Myocyte (in vitro differentiated cells): ENCODE data around the gene UMPS. TPM values are rescaled to one million over a fixed set of nuclear protein-coding genes. Genes with fewer than 3 reads are reported as not detected.

ENCODE experiments used
- DNase-seq: peaks from one replicate; pipeline ENCODE4 v3.0.0-alpha.2; 2012; ENCODE audit warnings: low read depth
- total RNA-seq: library from RNA; depleted of rRNA; stranded (reverse); fragments of >200 nt; gene quantifications from 2 replicates; pipeline ENCODE4 v1.2.3, GENCODE V29; 2014

UMPS gene
- total RNA-seq, 1 donor from 2014 or later, result 11.6 TPM

DNA sequence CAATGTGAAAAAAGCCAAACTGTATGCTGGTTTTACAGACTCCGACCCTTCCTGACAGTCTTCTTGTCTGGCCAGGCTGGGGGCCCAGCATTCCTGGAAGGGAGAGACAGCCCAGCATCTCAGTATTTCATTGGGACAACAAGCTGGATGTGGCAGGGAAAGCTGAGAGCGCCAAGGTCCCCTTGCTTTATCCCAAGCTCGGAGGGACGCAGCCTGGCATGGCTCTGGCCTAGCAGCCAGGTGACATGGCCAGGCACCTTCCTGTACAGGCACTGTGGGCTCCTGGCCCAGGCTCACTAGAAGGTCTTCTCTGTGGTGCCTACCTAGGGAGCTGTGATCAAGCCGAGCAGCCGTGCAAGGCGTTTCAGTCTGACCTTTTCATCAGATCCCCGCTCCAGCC, 33.0 kb downstream of the UMPS start:
- no peak for DNase-seq

DNA sequence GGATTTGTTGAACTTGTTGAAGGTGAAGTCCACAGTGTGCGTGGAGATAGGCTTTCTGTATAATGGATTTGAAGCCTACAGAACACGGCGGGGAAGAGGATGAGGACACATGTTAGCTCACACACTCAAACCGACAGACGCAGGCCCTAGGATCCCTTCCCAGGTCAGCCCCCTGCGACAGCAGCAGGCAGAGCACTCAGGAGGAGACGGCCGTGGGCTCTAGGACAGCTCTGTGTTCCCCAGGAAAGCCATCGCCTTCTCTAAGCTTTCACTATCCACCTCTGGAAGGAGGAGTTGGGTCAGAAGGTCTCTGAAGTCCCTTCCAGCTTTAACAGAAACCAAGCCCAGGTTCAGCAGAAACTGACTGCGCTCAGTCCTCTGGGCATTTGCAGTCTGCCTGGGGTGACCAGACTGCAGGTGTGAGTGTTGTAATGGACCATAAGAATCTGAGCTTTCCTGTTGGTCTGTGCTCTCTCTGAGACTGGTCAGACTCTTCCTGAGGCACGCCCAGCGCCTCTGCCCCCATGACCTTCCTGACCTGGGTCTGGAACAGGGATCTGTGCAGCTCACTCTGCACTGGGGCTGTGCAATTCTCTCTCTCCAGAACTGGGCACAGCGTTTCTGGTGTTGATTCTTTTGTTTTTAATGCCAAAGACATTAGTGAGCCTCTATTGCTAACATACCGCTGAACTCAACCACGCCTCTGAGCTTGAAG, 33.5 kb downstream of the UMPS start:
- DNase-seq, result no peak

DNA sequence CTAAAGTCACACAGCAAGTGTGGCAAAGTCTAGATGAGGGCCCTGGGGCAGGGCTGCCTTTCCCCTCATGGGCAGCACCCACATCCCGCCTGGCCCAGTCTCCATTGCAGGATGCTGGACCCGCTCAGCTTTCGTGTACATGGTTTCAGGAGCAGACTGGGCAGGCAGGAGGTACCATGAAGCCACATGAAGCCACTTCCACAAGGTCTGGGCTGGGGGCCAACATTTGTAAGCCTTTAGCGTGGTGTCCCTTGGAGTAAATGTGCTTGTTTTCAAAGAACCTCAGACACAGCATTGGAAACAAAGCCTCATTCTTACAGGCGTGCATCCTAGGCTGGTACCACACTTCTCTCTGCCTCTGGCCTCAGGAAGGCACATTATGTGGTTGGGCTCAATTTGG, 34.5 kb downstream of the UMPS start:
- DNase-seq, result peak; percentile 36

DNA sequence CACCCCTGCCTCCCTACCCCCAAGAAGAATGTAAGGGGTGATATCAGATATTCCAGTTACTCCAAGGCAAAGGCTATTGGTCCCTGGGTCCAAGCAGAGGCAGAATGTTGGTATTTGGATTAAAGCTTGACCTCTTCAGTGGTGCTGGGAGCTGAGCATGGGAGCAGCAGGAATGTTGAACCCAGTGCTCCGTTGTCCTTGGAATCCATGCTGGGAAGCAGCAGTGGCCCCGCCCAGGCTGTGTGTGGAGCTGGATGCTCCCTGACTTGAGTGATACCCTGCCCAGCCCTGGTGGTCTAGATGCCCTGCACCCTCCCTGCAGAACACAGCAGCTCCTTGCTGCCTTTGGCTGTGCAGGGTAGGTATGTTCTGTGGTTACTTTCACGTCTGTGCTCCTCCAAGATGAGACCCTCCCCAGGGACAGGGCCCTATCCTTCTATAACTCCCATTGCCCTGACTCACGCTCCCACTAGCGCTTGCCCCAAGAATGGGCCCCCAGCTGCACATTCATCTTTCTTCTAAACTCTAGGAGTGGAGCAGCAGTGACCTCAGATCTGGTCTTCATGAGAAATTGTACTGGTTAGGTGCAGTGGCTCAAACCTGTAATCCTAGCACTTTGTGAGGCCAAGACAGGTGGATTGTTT, 35.1 kb downstream of the UMPS start:
- DNase-seq, result no peak

DNA sequence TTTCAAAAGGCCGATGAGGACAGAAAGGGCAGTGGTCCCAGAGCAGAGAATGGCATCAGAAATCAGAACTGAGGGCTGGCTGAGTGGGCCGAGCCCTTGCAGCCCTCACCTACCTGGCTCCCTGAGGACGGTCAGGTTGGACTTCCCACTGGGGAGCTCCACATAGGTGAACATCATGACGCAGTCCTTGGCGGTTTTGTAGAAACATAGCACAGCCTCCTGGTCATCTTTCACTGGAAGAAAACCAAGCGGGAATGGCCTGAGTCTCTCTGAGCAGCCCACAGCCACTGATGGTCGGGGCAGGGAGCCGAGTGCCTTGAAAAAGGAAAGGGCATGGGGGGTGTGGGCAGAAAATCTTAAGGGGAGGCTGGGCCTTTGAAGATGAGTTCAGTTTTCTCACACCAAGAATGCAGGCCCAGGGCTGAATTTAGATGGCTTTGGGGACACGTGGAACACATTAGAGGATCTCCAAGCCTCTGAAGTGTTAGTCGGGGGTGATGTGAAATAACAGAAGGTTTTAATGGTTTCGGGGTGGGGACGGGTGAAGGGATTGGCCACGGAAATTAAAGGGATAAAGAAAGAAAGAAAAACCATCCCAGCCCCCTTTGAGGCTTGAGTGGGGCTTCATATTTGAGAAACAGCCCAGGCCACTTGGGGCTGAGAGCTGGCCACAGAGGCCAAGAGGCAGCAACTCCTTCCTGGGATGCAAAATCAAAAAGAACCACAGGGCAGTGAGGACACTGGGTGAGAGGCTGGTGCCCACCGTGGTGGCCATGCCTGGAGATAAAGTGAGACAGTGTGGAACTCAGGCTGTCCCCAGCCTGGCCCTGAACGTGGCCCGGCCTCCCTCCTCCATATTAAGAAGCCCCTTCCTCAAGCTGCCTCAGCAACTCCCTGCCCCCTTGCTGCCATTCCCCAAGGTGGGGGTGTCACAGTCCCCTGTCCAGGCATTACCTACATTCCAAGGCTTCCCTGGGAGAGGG, 36.2 kb downstream of the UMPS start:
- no peak for DNase-seq

DNA sequence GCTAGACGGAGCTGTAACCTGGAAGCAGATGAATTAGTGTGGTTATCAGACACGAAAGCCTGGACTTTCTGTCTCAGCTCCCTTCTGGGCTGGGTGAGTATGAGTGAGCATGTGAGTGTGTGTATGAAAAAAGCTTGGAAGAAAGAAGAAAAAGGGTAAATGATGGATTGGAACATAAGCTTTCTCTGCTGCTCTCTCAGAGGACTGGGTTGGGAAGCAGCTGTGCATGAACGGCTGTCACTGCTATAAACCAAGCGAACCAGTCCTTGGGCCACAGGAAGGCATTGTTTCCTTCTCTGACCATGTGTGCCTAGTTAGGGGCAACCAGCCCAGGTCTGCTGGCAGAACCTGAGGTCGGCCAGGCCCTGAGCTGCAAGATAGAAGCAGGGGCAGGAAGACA, 37.0 kb downstream of the UMPS start:
- DNase-seq, result peak; percentile 63

DNA sequence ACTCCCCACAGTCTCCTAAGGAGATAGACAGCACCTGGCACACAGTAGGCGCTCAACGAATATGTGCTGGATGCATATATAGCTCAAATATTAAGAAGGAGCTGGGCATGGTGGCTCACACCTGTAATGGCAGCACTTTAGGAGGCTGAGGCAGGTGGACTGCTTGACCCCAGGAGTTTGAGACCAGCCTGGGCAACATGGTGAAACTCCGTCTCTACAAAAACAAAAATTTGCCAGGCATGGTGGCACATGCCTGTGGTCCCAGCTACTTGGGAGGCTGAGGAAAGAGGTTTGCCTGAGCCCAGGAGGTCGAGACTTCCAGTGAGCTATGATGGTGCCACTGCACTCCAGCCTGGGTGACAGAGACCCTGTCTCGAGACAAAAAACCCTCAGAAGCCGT, 37.4 kb downstream of the UMPS start:
- DNase-seq, result no peak

DNA sequence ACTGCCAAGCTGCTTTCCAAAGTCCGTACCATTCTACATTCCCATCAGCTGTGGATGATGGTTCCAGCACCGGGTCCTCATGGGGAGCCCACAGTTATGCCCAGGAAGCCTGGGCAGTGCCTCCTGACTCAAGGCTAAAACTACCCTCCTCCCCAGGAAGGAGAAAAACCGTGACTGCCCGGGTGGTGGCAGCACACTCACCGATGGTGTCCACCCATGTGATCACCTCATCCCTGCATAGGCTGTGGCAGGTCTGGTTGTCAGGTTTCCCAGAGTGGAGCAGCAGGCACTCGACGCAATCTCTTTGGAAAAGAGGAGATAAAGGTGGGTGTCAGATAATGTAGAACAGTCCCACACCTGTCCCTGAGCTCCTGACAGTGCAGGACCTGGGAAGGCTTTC, 38.6 kb downstream of the UMPS start:
- no peak for DNase-seq

DNA sequence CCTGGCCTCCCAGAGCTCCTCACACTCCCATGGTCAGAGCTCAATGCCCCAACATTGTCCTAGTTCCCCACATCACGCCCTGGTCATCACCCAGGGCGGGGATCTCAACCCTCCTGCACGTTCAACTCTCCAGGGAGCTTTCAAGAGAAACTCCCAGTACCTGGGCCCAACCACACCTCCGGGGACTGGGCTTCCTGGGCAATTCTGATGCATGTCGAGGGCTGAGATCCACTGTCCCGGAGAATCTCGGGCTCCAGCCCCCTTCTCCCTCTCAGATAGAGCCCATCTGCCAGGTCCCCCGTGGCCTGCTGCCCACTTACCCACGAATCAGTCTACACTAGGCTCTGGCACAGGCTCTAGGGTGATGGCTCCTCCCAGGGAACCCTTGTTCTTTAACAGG, 39.2 kb downstream of the UMPS start:
- no peak for DNase-seq

DNA sequence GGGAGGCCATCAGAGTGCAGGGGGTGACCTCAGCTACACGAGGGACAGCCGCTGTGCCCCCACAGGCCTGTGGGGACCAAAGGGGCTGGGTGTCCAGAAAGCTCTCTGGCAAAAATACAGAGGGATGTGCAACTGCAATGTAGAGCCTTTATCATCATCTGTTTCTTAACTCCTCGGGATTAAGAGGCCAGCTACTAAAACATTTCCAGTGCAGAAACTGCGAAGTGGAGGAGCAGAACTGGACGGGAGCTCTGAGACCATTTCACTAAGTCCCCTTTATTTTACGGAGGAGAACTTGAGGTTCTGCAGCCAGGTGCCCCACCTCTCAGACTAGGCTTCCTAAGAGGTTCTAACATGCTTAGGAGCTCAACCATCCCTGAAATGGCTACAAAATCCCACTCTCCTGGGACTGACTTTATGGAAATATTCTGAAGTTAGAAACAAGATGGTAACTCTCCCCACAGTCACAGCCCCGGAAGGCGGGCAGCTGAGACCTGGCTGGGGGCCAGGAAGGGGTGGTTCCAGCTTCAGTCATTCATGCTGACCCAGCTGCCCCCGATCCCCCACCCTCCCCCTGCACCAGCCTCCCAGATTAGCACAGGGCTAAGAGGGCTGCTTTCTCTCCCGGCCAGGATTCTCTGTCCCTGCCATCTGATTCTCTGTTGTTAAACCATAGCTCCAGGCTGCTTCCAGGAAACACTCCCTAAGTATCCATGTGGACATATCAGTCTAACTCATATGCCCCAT, 40.3 kb downstream of the UMPS start:
- peak; percentile 90 for DNase-seq

DNA sequence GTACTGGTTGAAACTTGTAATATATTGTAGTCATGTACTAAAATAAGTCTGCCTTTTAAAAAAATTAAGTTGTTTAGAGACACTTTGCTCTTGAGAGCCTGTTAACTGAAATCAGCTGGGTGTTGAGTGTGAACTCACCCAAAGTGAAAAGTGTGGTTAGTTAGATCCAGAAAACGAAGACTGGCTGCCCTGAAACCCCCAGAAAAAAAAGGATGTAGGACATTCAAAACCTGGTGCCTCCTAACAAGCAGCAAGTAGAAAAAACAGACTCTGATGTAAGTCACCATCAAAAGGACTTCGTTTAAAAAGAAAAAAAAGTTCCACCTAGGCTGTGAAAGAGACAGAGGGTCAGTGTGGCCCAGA, 40.8 kb downstream of the UMPS start:
- no peak for DNase-seq

DNA sequence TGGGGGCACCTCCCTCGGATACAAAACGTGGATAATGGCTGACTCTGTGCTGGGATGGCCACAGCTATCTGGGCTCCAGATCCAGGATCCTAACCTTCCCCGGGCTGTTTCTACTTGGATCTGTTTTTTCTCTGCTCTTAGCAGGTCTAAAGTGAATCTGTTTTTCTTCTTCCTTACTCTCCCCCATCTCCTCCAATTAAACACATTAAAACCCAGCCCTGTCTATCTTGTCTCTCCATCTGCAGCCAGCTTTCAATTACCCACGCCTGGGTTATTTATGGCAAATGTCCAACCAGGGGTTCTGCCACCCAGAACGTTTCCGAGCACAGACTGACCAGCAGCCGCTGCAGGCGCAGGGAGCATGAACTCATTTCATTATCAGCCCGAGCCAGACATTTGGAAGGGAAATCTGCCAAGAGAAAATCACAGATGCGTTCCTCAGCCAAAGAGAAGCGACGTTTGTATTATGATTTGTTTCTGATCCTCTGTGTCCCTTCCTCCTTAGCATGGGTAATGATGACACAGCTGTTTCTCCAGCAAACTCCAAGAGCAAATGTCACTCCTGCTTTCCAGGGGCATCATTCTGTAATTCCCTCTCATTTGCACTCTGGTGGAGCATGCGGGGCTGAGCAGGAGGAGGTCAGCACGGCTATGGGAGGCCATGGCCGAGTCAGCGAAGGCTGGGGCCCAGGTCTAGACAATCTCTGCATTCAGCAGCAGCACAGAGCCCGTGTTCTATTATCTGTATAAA, 42.0 kb downstream of the UMPS start:
- DNase-seq, result peak; percentile 96

DNA sequence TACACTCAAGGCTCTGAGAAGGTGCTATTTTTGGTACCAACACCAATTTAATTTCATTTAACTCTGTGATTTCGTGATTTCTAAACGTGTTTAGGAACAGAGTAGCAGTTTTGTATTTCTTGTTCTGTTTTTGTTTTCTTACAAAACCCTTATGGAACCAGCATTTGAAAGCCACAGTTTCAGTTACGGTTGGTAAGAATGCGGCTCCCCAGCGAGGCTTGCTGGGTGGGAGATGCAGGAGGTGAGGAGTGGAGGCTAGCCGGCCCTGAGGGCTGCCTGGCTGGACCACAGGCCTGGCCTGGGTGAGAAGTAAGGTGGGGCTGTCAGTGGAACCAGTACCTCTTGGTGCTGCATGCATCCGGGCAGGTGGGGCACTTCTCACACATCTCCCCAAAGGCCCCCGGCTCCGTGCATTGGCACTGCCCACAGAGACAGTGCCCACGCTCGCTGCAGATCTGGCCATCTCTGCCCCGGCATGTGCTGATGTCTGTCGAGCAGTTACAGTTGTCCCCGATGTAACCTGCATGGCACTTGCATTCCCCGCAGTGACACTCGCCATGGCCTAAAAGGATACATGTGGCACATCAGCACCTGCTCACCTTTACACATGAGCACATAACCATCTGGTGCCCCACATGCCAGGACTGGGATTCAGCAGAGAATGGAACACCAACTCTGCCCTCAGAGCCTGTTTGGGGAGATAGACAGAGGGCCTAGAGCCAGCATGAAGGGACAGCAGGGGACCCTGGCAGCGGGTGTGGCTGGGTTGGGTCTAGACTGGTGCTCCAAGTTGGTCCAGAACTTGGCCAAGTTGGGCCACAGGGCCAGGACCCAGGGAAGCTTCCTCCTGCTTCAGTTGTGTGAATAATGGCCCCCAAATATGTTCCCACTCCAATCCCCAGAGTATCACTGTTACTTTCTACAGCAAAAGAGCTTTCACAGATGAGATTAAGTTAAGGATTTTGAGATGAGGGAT, 43.4 kb downstream of the UMPS start:
- DNase-seq, result no peak

DNA sequence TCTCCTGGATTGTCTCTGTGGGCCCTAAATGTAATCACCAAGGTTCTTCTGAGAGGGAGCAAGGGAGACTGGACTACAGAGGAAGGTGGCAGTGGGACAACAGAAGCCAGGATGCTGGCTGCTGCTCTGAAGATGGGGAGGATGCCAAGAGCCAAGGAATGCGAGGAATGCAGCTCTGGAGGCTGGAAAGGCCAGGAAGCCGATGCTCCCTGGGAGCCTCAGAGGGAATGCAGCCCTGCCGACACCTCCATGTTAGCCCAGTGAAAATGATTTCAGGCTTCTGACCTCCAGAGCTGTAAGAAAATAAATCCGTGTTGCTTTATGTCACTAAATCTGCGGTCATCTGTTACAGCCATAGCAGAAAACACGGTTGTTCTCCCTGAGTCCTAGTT, 44.1 kb downstream of the UMPS start:
- peak; percentile 88 for DNase-seq

DNA sequence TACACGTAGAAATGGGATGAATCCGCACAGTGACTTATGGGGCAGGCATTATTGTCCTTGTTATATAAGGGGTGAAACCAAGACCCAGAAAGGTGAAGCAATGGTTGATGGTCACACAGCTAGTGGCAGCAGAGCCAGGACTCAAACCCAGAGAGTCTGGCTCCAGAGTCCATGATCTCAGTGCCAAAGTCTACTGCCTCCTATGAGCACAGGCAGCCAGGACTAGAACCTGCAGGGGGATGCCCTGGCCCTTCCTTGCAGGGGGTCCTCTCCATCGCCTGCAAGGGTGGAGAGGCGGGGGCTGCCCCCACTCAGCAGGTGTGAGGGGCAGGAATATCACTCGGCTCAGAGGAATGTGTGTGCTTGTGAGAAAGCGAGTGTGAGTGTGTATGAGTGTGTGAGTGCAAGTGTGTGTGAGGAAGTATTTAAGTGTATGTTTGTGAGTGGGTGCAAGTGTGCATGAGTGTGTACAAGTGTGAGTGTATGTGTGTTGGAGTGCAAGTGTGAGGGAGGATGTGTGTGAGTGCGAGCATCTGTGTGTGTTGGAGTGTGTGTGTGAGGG, 44.7 kb downstream of the UMPS start:
- no peak for DNase-seq

DNA sequence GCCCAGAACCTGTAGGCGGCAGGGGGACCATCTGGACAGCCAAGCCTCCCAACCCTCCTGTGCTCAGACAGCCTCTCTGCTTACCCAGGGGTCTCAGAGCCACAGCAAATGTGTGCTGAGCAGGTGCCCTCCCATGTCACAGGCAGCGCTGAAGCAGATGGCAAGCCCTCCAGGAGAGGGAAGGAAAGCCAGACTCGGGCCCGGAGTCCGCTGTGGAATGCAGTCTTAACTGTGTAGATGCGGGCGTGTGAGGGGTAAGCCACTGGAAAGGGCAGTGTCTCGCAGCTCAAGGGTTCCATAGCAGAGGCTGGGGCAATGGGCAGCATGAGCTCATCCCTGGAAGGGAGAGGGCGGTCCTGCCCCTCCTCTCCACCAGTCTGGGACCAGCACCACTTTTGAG, 45.6 kb downstream of the UMPS start:
- no peak for DNase-seq

DNA sequence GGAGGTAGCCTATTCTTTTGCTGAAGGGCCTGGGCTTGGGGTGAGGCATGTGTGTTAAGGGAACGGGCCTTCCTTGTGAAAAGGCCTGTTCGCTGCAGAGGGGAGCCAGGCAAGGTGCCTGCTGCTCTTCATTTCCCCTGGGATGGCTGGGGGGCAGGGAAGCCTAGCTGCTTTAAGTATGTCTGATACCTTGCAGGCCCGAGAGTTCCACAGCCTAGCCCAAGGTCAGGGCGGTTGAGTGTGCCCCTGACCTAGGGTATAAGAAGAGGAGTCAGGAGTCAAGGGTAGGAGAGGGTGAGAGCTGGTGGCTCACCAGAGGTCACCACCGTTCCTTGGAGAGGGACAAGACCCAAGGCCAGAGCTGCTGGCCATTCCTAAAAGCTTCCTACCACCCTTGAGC, 46.6 kb downstream of the UMPS start:
- DNase-seq, result no peak

DNA sequence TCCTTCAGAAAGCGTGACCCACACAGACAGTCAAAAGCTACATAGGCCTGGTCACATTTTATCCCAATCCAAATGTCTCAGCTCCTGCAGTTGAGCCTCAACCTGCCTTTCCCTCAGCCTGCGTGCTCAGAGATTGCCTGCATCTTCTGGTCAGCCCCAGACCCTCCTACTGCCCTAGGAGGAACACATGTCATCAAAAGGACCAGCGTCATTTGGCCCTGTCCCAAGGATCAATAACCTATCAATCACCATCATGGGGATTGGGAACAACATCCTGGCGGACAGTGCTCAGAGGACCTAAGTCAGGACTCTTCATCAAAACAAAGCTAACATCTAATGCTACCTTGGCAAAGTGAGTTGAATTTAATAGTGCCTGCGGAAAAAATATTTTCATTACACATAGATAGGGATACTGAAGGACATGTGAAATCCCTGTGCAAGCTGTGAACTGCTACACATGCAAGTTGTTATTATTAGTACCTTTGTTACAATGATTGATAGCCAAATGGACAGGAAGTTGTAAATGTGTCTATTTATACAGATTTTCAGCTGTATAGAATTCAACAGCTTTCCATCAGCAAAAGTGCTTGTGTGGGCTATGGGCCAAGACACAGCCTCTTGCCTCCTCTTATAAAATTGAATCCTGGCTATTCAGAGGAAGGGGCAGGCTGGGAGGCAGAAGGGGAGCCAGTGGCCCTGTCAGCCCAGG, 47.7 kb downstream of the UMPS start:
- no peak for DNase-seq
